Pons (tissue), 1 donor: Measurements from ENCODE around the gene MAP3K13.
A peak's percentile ranks its signal among the peaks of the same experiment; 100 is the strongest.
"Not testable (repeated sequence)": the region's sequence is repeated elsewhere in the genome, so short reads cannot be mapped to it uniquely, and the experiment has no call there.

Experiments used
- DNase-seq: peaks from one replicate; pipeline ENCODE4 v3.0.0-alpha.2; 2016; ENCODE audit warnings: low spot score

MAP3K13 gene

GRCh38 chr3:185451432-185451831 is 88.5 kb downstream of the MAP3K13 start:
- DNase-seq, result not testable (repeated sequence)

GRCh38 chr3:185457376-185457775 is 94.4 kb downstream of the MAP3K13 start:
- no peak for DNase-seq

GRCh38 chr3:185460309-185460708 is 97.4 kb downstream of the MAP3K13 start:
- no peak for DNase-seq

DNA sequence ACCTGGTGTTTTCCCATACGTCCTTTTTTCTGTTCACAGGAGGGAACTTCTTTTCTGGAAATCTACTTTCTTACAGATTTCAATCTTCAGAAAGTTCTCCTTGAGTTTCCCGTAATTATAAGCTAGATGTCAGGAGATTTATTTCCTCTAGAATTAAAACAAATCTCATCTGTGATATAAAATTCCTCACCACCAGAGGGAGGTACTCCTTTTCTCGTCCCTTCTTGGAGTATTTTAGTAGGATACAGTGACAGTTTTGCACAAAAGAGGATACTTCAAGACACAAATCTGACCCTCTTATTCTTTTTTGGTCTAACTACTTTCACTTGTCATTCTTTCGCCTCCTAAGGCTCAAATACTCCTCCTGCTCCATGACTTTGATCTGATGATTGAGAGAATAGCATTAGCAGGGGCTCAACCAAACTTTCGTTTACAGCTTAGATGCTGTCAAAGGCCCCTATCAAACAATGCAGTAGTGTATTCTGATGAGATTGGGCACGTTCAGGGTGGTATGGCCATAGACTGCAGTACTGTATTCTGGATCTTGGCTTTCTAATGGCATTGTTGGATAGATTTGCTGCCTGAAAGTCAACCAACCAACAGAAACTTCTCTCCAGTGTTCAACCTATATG is 97.9 kb downstream of the MAP3K13 start:
- peak; percentile 35 for DNase-seq

DNA sequence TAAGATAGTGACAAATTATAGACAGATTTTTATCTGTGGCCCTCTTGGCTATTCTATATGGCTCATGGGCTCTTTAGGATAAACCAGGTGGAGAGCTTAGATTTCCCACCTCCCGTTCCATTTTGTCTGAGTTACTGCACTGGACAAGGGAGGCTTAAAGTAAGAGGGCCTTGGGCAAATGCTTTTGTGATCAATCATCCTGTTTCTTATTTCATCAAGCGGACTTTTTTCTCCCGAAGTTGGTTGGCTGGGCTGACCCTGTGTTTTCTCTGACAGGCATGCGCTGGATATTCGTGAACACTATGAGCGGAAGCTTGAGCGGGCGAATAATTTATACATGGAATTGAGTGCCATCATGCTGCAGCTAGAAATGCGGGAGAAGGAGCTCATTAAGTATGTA is 102.5 kb downstream of the MAP3K13 start:
- no peak for DNase-seq

- not testable (repeated sequence) for DNase-seq
Measured at GRCh38 chr3:185466123-185466522, 103.2 kb downstream of the MAP3K13 start.

DNA sequence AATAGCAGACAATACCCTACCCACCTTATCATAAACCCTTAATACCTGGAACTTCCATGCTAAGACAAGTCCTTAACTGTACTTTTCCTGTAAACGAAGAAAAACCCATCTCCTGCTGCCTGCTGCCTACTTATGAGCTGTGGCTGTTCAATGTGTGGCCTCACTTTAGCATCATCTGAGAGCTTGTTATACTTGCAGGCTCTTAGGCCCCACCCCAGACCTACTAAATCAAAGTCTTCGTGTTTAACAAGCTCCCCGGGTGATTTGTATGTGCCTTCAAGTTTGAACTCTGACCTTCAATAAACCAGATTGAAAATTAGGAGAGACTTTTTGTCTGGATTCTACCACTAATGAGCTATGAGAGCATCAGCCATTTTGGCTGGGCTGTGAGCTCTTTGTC is 106.6 kb downstream of the MAP3K13 start:
- DNase-seq, result no peak

GRCh38 chr3:185470323-185470722 is 107.4 kb downstream of the MAP3K13 start:
- no peak for DNase-seq

GRCh38 chr3:185473290-185473815 is 110.4 kb downstream of the MAP3K13 start:
- DNase-seq, result no peak

- not testable (repeated sequence) for DNase-seq
Measured at GRCh38 chr3:185474922-185475321, 112.0 kb downstream of the MAP3K13 start.

- DNase-seq, result no peak
Measured at GRCh38 chr3:185477316-185477715, 114.4 kb downstream of the MAP3K13 start.

- no peak for DNase-seq
Measured at GRCh38 chr3:185479373-185479945, 116.5 kb downstream of the MAP3K13 start.

DNA sequence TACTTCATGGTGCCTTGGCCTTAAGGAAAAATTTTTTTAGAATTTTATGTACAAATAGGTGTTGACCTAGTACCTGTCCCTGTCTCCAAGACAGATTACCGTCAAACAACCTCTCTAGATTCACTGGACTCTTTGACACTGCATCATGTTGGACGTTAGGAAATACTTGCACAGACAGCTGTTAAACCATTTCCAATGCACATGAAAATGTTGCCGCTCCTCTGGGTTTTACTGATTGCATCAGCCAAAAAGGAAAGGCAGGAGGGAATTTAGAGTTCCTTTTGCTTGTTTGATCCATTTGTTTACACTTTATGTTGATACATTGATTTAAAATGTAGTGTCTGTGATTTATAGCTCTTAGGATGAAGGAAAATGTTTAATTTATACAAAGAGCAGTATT is 121.4 kb downstream of the MAP3K13 start:
- DNase-seq, result no peak

DNA sequence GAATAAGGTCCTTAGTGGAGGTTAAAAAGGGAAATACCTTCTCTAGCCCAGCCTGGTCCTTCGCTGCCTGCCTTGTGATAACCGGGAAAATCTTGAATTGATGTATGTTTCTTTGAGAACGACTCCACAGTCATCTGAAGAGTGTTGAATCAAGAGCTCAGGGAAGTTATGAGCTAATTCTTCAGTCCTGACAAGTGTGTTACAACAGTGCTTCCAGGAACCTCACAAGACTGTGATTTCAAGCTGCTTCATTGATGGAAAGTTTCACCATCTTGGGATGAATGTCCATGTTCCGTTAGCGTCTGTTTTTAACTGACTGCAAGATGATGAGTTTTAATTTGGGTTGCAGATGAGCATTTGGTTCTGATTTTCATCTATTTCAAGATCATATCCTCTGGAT is 123.5 kb downstream of the MAP3K13 start:
- DNase-seq, result no peak

DNA sequence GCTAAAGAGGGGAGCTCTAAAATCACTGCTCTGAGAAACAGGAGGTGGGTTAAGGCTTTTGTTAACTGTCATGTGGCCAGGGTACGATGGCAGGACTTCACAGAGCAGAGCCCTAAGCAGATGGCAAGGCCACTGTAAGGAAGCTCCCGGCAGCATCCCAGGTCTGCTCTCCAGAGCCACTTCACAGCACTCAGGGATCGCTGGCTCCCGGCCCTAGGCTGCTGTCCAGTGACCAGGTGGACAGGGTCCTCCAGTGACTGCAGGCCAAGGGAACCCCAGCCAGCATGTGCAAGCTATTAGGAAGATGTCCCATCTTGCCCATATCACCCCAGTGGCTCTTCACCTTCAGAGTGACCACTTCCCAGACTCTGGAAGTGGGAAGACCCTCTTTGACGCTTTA is 125.5 kb downstream of the MAP3K13 start:
- no peak for DNase-seq

GRCh38 chr3:185489462-185489861 is 126.5 kb downstream of the MAP3K13 start:
- DNase-seq, result no peak

- DNase-seq, result no peak
Measured at GRCh38 chr3:185490241-185490640, 127.3 kb downstream of the MAP3K13 start.

- DNase-seq, result peak; percentile 81
Measured at GRCh38 chr3:185498503-185499396, 135.8 kb downstream of the MAP3K13 start, which contains the start of gene TMEM41A. Gene TMEM41A (minus strand): TSS chr3:185499035. CDS start chr3:185498961, 74 bp downstream.

- no peak for DNase-seq
Measured at GRCh38 chr3:185502987-185503386, 140.1 kb downstream of the MAP3K13 start.

DNA sequence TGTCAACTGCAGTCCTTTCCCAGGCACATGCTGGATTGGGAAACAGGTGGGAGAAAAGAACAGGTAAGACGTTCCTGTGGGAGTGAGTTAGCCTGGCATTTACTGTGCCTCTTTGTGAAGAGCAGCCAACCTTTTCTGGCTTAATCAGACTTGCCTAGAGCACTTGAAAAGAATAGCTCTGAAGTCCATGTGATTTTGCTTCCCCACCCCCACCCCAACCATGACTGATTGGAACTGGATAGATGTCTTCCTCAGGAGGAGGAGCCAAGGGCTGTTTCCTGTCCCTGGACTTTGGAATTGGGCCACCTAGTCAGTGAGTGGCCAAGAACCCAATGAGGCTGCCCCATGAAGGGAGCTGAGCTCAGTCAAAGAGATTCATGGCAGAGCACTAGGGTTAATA is 140.6 kb downstream of the MAP3K13 start:
- no peak for DNase-seq

DNA sequence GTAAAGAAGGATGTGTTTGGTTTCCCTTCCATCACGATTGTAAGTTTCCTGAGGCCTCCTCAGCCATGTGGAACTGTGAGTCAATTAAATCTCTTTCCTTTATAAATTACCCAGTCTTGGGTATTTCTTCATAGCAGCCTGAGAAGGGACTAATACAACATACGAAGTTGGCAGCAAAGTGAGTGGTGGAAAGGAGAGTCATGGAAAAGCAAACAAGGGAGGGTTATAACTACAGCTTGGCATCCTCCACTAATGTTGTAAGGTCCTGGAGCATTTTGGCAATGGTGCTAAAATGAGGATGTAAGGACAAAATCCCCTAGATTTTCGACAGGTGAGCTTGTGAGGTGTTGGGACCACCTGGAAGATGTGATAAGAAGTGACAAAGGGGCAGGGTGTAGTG is 141.7 kb downstream of the MAP3K13 start:
- DNase-seq, result no peak

DNA sequence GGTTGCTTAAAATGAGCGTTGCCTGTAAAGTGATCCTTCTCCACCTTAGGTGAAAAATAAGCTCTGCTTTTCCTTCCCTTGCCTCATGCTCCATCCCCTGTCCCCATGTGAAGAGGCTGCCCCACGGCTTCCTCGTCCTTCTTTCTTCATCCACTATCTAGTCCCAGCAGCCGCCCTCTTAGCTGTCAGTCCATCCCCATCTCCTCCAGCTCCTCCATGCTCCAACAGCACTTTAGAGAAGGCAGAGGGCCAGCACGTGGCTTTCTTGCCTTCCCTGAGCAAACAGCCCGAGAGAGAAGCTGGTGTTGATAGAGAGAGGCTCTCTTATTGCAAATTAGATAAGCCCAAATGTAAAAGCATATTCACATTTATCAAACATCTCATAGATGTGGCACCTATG is 144.9 kb downstream of the MAP3K13 start:
- DNase-seq, result no peak
